Measurements from ENCODE around the gene FHOD3. TPM values are rescaled to one million over a fixed set of nuclear protein-coding genes. Genes with fewer than 3 reads are reported as not detected.
A peak's percentile ranks its signal among the peaks of the same experiment; 100 is the strongest.

Gene FHOD3
- total and polyA plus RNA-seq, 2 of the 13 experiments (the other 11 are each of a cell fraction or from before 2014, with no cell fraction given): 0.07 TPM; not detected in 1

- Histone ChIP-seq H3K4me2 (ENCODE audit: low read depth, low read length) (no peak overlapping the region), H3K9ac (ENCODE audit: insufficient read depth, low read depth, low read length) (no peak overlapping the region), H3K9me3 (ENCODE audit: low read length) (peaks cover 8% of the 10 kb centered on the region), H4K20me1 (ENCODE audit: insufficient read depth, low read length) (no peaks in the 10 kb centered on the region), H3K4me3 (replicated peaks in 1 of 3; ENCODE audit: insufficient read depth in 1 of 3, low read depth in 2 of 3, low read length in 3 of 3) (no peak overlapping the region), H3K27ac (ENCODE audit: extremely low read length, insufficient read depth, low read length) (no peak overlapping the region), H3K36me3 (replicated peaks in 1 of 2; ENCODE audit: control insufficient read depth in 1 of 2, insufficient read depth in 2 of 2, low read length in 2 of 2) (no peaks in the 10 kb centered on the region), H3K79me2 (ENCODE audit: insufficient read depth, low read length) (no peaks in the 10 kb centered on the region), H3K4me1 (ENCODE audit: insufficient read depth, low read length) (0 out of 2 replicates have a peak, but pooled peaks cover 7% of the 10 kb centered on the region), H3K27me3 (ENCODE audit: control insufficient read depth in 1 of 2, insufficient read depth in 2 of 2, low read length in 2 of 2) (no peaks in the 10 kb centered on the region), H2AFZ (ENCODE audit: low read length) (no peak overlapping the region)
- intact Hi-C loops (cut with micrococcal nuclease; ENCODE audit: unreplicated experiment): loop anchor here (1.0 to 10.0 kb wide), 4 partner anchors 97 to 529 kb away; partner anchors contain the start of gene MOCOS
- FAIRE-seq (no peak), ATAC-seq (peak; percentile 33; the same call in 2 of the 3 replicates), DNase-seq (ENCODE audit: low spot score) (no peak)
- in situ Hi-C loops (cut with HindIII; ENCODE audit: extremely low pct_ligation_motif_present, low pct_unique_long_range_greater_than_20kb): loop anchor here (5.0 to 10.0 kb wide), 3 partner anchors 192 to 527 kb away; no protein-coding TSS in a partner anchor
- ChIA-PET POLR2A (interaction anchor here (1.0 kb wide), 1 partner anchor 188 kb away, joined by 3 read pairs; no protein-coding TSS in a partner anchor), CTCF (ENCODE audit: low intra/inter-chr PET ratio, low total read pairs) (interaction anchor here (1.2 to 5.2 kb wide), 2 partner anchors 188 to 267 kb away, joined by 6 to 79 read pairs; no protein-coding TSS in a partner anchor)
- TF ChIP-seq HNRNPK (IDR thresholded peaks at IDR 0.05; ENCODE audit: low read depth, low read length, poor library complexity, severe bottlenecking): no peak
- TF ChIP-seq HMGXB4 (CRISPR knock-in tag; IDR thresholded peaks at IDR 0.05; ENCODE audit: borderline replicate concordance in 1 of 2, low read depth in 1 of 2): no peak
- TF ChIP-seq ZNF781 (CRISPR knock-in tag; IDR thresholded peaks at IDR 0.05; ENCODE audit: borderline replicate concordance, not compliant biosample characterization): no peak
- no peak for TF ChIP-seq ZMAT5 (CRISPR knock-in tag; IDR thresholded peaks at IDR 0.05; ENCODE audit: borderline replicate concordance, low read depth)
- no peak for TF ChIP-seq ZNF446 (CRISPR knock-in tag; IDR thresholded peaks at IDR 0.05)
- TF ChIP-seq TAF15 (IDR thresholded peaks at IDR 0.05; ENCODE audit: low read depth, low read length, poor library complexity, severe bottlenecking): no peak
- no peak for TF ChIP-seq ZNF652 (CRISPR knock-in tag; IDR thresholded peaks at IDR 0.05; ENCODE audit: borderline replicate concordance, low read depth)
- no peak for TF ChIP-seq MIXL1 (CRISPR knock-in tag; IDR thresholded peaks at IDR 0.05)
- 50% methylated on average over 4 of the region's 4 CpGs for WGBS (ENCODE audit: low lambda C conversion rate)
- BruUV-seq (replicated peaks): no TSS peak
Measured at GRCh38 chr18:36284268-36284667, 13.2 kb upstream of the FHOD3 start.

Measured in HepG2 (cell line).